HepG2 (cell line): ENCODE data around the gene ACACB. TPM values are rescaled to one million over a fixed set of nuclear protein-coding genes. Genes with fewer than 3 reads are reported as not detected.

Experiments
- ATAC-seq: fragments of 200-7000 bp; cut with Tn5 transposase; 3 replicates; pipeline ENCODE4 v1.9.1; 2020; ENCODE audit warnings: mild to moderate bottlenecking, moderate library complexity
- BruUV-seq: library from RNA; stranded (reverse); fragments of 400-500 nt; replicated peaks from 2 replicates; lab custom pipeline; 2021; lab: Mats Ljungman, UMichigan
- CTCF ChIA-PET: fragments of 300-600 bp; formaldehyde crosslinking; extraction: SDS; loops from one replicate; lab custom pipeline; 2021; ENCODE audit warnings: low total read pairs, inconsistent platforms, low intra/inter-chr PET ratio; lab: Yijun Ruan, JAX
- POLR2A ChIA-PET: fragments of 350-600 bp; sonication (Branson Sonifier 250); formaldehyde crosslinking; loops from one replicate; lab custom pipeline; 2020; ENCODE audit warnings: antibody characterized with exemption, inconsistent platforms; lab: Yijun Ruan, JAX
- DNase-seq: peaks from one replicate; pipeline ENCODE4 v3.0.0-alpha.2; 2015; ENCODE audit warnings: low spot score
- FAIRE-seq: peaks from 3 replicates; lab custom pipeline; 2011; peaks lifted over from hg19 to GRCh38; lab: Jason Lieb, UNC
- H2AFZ ChIP-seq: one replicate; pipeline ENCODE4 v1.6.1; 2011; ENCODE audit warnings: low read length, inconsistent platforms
- H3K27ac ChIP-seq: fragments of 300-600 bp; 3 replicates; pipeline ENCODE4 v1.8.0; 2011; ENCODE audit warnings: mixed run types, mild to moderate bottlenecking, mixed read lengths, low read length, inconsistent platforms; ENCODE audit not compliant: insufficient read depth; ENCODE audit errors: extremely low read length
- H3K27me3 ChIP-seq, 2 experiments: fragments of 200-600 bp in 1 of 2; 2 replicates in 1 of 2; 3 replicates in 1 of 2; pipeline versions ENCODE4 v1.6.0 to v1.8.0; 2011; ENCODE audit warnings: low read length in 2 of 2, mild to moderate bottlenecking in 2 of 2, moderate library complexity in 2 of 2, inconsistent platforms in 1 of 2; ENCODE audit not compliant: insufficient read depth in 2 of 2, control insufficient read depth in 1 of 2
- H3K36me3 ChIP-seq, 2 experiments: fragments of 200-600 bp in 1 of 2; replicated peaks in 1 of 2; 2 replicates in 1 of 2; 3 replicates in 1 of 2; pipeline versions ENCODE4 v1.5.1 to v1.8.0; 2011; ENCODE audit warnings: low read length in 2 of 2, inconsistent platforms in 1 of 2; ENCODE audit not compliant: insufficient read depth in 2 of 2, control insufficient read depth in 1 of 2
- H3K4me1 ChIP-seq: 2 replicates; pipeline ENCODE4 v1.5.1; 2012; ENCODE audit warnings: low read length, inconsistent platforms; ENCODE audit not compliant: insufficient read depth
- H3K4me2 ChIP-seq: 2 replicates; pipeline ENCODE4 v1.6.0; 2011; ENCODE audit warnings: low read depth, low read length, inconsistent platforms
- H3K4me3 ChIP-seq, 3 experiments: fragments of 200-600 bp in 1 of 3; sonication (generic), shearing (Covaris generic) in 1 of 3; replicated peaks in 1 of 3; 2 replicates each; pipeline ENCODE4 v1.5.1; 2011 to 2016; ENCODE audit warnings: low read length in 3 of 3, inconsistent platforms in 2 of 3, low read depth in 2 of 3, mild to moderate bottlenecking in 2 of 3, control low read depth in 1 of 3, mixed read lengths in 1 of 3; ENCODE audit not compliant: insufficient read depth in 1 of 3
- H3K79me2 ChIP-seq: one replicate; pipeline ENCODE4 v1.6.1; 2011; ENCODE audit warnings: low read length, inconsistent platforms; ENCODE audit not compliant: insufficient read depth
- H3K9ac ChIP-seq: 2 replicates; pipeline ENCODE4 v1.6.0; 2011; ENCODE audit warnings: mild to moderate bottlenecking, low read depth, low read length, inconsistent platforms; ENCODE audit not compliant: insufficient read depth
- H3K9me3 ChIP-seq: 2 replicates; pipeline ENCODE4 v1.5.1; 2012; ENCODE audit warnings: mild to moderate bottlenecking, low read length
- H4K20me1 ChIP-seq: 2 replicates; pipeline ENCODE4 v1.6.0; 2011; ENCODE audit warnings: inconsistent platforms, mild to moderate bottlenecking, low read length, moderate library complexity; ENCODE audit not compliant: insufficient read depth
- ATAD3A ChIP-seq: sonication (generic); formaldehyde crosslinking; IDR thresholded peaks from 2 replicates; pipeline ENCODE4 v1.4.0; 2020; ENCODE audit warnings: missing genetic modification reagents
- ETV6 ChIP-seq: sonication (generic); formaldehyde crosslinking; conservative IDR thresholded peaks from 2 replicates; pipeline ENCODE4 v1.4.0; 2020; ENCODE audit warnings: missing genetic modification reagents
- FOSL2 ChIP-seq: sonication (generic); formaldehyde crosslinking; IDR thresholded peaks from 2 replicates; pipeline ENCODE4 v1.4.0; 2020; ENCODE audit warnings: missing genetic modification reagents
- HNRNPLL ChIP-seq: fragments of 200-400 bp; formaldehyde crosslinking; IDR thresholded peaks from 2 replicates; pipeline ENCODE4 v1.6.1; 2017; ENCODE audit warnings: mild to moderate bottlenecking, low read depth, low read length; ENCODE audit not compliant: poor library complexity, severe bottlenecking
- KMT2B ChIP-seq: IDR thresholded peaks from 2 replicates; pipeline ENCODE4 v1.6.1; 2016; ENCODE audit warnings: missing genetic modification reagents, missing compliant biosample characterization
- MTA1 ChIP-seq: sonication (generic); formaldehyde crosslinking; IDR thresholded peaks from 2 replicates; pipeline ENCODE4 v1.4.0; 2020; ENCODE audit warnings: missing genetic modification reagents, mild to moderate bottlenecking, borderline replicate concordance
- TAF1 ChIP-seq: sonication (generic); formaldehyde crosslinking; IDR thresholded peaks from 2 replicates; pipeline ENCODE4 v1.4.0; 2020; ENCODE audit warnings: missing genetic modification reagents
- XRCC5 ChIP-seq: fragments of 200-400 bp; formaldehyde crosslinking; optimal IDR thresholded peaks from 2 replicates; pipeline ENCODE3; 2017; ENCODE audit warnings: mild to moderate bottlenecking, low read length
- ZNF556 ChIP-seq: sonication (generic); formaldehyde crosslinking; IDR thresholded peaks from 2 replicates; pipeline ENCODE4 v1.4.0; 2020; ENCODE audit warnings: mild to moderate bottlenecking, missing genetic modification reagents, borderline replicate concordance
- WGBS: methylation state at CpG from one replicate; pipeline ENCODE4 v1.1.6; 2017; ENCODE audit warnings: low lambda C conversion rate; 5-methylcytosine and 5-hydroxymethylcytosine counted together
- in situ Hi-C: cut with HindIII; loops from 2 replicates; pipeline ENCODE4 v1.10.0; 2017; ENCODE audit warnings: low pct_unique_long_range_greater_than_20kb; ENCODE audit not compliant: extremely low pct_ligation_motif_present
- intact Hi-C: fragments of 100-400 bp; cut with micrococcal nuclease; formaldehyde crosslinking; loops from one replicate; pipeline ENCODE4 v1.10.0; 2022; ENCODE audit not compliant: unreplicated experiment
- polyA plus RNA-seq, 8 experiments: library from polyadenylated mRNA; depleted of rRNA in 3 of 8; stranded (reverse) in 7 of 8; unstranded in 1 of 8; fragments of >200 nt; fragmentation: Illumina TruSeq in 4 of 8; extraction: Trizol in 4 of 8; gene quantifications; 2 replicates each; pipeline versions ENCODE4 v1.2.1 to v1.2.3, GENCODE V29; 2011 to 2016; ENCODE audit warnings: low read depth in 4 of 8, missing spikeins in 1 of 8, mixed read lengths in 1 of 8; ENCODE audit not compliant: insufficient read depth in 1 of 8
- total RNA-seq, 5 experiments: library from RNA; depleted of rRNA; stranded (reverse); fragments of >200 nt; fragmentation: Illumina TruSeq; extraction: Trizol; gene quantifications; 2 replicates each; pipeline ENCODE4 v1.2.3, GENCODE V29; 2016; ENCODE audit warnings: low read depth in 1 of 5
- TF ChIP-seq, protein P1 (sequence below): sonication (generic); formaldehyde crosslinking; IDR thresholded peaks from 2 replicates; pipeline ENCODE4 v1.4.0; 2020; ENCODE audit warnings: missing genetic modification reagents, mild to moderate bottlenecking, borderline replicate concordance
- TF ChIP-seq, protein P2 (sequence below): sonication (generic); formaldehyde crosslinking; IDR thresholded peaks from 2 replicates; pipeline ENCODE4 v1.4.0; 2020; ENCODE audit warnings: missing genetic modification reagents
- TF ChIP-seq, protein P3 (sequence below): sonication (generic); formaldehyde crosslinking; IDR thresholded peaks from 2 replicates; pipeline ENCODE4 v1.5.1; 2020; ENCODE audit warnings: mild to moderate bottlenecking, missing genetic modification reagents, moderate library complexity

The ACACB gene
- total and polyA plus RNA-seq, 2 of the 13 experiments (the other 11 are each of a cell fraction or from before 2014, with no cell fraction given) = 6.2 to 8.6 TPM

DNA sequence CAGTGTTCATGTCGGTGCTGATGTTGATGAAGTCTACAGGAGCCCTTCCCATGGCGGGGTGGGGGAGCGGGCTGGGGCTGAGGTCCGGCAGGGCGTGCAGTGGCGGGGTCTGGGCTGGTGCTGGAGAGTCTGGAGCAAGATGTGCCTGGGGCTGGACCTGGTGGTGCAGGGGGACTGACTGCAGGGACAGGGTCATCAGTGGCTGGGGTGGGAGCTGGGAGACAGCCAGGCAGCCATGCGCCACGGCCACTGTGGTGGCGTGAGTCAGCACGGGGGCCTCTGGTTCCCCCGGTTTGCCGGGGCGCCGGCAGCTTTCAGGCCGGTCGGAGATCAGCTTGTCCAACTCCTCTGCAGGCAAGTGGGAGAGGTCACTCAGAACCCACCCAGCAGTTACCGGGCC is 165.1 kb downstream of the ACACB start:
- POLR2A ChIA-PET = no interaction called here

More for the DNA sequence above, 165.1 kb downstream of the ACACB start:
- Histone ChIP-seq H3K4me1 (peaks cover 51% of the 10 kb centered on the region), H2AFZ (no peak overlapping the region), H3K79me2 (no peaks in the 10 kb centered on the region), H3K4me3 (peak overlapping the region in 1 of 3 experiments; percentile 18; a peak in 1 of 6 replicates), H3K27ac (no peak overlapping the region), H3K36me3 (no peaks in the 10 kb centered on the region), H3K27me3 (peaks cover 0 to 1% of the 10 kb centered on the region in 2 experiments; a peak in 1 of 5 replicates), H3K4me2 (peak overlapping the region; percentile 39), H3K9ac (no peak overlapping the region)
- FAIRE-seq (no peak), DNase-seq (no peak)
- WGBS = 40% methylated on average over 2 of the region's 17 CpGs
- in situ Hi-C loops = no loop called here
- BruUV-seq = no TSS peak
- TF ChIP-seq MTA1 = peak; percentile 55; the same call in 1 of the 2 replicates
- TF ChIP-seq TAF1 (CRISPR knock-in tag) = no peak
- TF ChIP-seq ATAD3A (CRISPR knock-in tag) = no peak
- TF ChIP-seq HNRNPLL = peak; percentile 20
- no peak for TF ChIP-seq ZNF556
- TF ChIP-seq, protein P1, sequence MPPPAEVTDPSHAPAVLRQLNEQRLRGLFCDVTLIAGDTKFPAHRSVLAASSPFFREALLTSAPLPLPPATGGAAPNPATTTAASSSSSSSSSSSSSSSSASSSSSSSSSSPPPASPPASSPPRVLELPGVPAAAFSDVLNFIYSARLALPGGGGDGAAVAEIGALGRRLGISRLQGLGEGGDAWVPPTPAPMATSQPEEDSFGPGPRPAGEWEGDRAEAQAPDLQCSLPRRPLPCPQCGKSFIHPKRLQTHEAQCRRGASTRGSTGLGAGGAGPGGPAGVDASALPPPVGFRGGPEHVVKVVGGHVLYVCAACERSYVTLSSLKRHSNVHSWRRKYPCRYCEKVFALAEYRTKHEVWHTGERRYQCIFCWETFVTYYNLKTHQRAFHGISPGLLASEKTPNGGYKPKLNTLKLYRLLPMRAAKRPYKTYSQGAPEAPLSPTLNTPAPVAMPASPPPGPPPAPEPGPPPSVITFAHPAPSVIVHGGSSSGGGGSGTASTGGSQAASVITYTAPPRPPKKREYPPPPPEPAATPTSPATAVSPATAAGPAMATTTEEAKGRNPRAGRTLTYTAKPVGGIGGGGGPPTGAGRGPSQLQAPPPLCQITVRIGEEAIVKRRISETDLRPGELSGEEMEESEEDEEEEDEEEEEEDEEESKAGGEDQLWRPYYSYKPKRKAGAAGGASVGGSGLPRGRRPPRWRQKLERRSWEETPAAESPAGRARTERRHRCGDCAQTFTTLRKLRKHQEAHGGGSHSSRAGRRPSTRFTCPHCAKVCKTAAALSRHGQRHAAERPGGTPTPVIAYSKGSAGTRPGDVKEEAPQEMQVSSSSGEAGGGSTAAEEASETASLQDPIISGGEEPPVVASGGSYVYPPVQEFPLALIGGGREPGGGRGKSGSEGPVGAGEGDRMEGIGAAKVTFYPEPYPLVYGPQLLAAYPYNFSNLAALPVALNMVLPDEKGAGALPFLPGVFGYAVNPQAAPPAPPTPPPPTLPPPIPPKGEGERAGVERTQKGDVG (CRISPR knock-in tag) = 0 out of 2 replicates have a peak, but pooled peaks have one; percentile 36
- no peak for TF ChIP-seq KMT2B (CRISPR knock-in tag)
- TF ChIP-seq ETV6 = no peak
- peak; percentile 25 for TF ChIP-seq XRCC5
- TF ChIP-seq, protein P2, sequence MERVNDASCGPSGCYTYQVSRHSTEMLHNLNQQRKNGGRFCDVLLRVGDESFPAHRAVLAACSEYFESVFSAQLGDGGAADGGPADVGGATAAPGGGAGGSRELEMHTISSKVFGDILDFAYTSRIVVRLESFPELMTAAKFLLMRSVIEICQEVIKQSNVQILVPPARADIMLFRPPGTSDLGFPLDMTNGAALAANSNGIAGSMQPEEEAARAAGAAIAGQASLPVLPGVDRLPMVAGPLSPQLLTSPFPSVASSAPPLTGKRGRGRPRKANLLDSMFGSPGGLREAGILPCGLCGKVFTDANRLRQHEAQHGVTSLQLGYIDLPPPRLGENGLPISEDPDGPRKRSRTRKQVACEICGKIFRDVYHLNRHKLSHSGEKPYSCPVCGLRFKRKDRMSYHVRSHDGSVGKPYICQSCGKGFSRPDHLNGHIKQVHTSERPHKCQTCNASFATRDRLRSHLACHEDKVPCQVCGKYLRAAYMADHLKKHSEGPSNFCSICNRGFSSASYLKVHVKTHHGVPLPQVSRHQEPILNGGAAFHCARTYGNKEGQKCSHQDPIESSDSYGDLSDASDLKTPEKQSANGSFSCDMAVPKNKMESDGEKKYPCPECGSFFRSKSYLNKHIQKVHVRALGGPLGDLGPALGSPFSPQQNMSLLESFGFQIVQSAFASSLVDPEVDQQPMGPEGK (CRISPR knock-in tag) = 0 out of 2 replicates have a peak, but pooled peaks have one; percentile 27
- TF ChIP-seq, protein P3, sequence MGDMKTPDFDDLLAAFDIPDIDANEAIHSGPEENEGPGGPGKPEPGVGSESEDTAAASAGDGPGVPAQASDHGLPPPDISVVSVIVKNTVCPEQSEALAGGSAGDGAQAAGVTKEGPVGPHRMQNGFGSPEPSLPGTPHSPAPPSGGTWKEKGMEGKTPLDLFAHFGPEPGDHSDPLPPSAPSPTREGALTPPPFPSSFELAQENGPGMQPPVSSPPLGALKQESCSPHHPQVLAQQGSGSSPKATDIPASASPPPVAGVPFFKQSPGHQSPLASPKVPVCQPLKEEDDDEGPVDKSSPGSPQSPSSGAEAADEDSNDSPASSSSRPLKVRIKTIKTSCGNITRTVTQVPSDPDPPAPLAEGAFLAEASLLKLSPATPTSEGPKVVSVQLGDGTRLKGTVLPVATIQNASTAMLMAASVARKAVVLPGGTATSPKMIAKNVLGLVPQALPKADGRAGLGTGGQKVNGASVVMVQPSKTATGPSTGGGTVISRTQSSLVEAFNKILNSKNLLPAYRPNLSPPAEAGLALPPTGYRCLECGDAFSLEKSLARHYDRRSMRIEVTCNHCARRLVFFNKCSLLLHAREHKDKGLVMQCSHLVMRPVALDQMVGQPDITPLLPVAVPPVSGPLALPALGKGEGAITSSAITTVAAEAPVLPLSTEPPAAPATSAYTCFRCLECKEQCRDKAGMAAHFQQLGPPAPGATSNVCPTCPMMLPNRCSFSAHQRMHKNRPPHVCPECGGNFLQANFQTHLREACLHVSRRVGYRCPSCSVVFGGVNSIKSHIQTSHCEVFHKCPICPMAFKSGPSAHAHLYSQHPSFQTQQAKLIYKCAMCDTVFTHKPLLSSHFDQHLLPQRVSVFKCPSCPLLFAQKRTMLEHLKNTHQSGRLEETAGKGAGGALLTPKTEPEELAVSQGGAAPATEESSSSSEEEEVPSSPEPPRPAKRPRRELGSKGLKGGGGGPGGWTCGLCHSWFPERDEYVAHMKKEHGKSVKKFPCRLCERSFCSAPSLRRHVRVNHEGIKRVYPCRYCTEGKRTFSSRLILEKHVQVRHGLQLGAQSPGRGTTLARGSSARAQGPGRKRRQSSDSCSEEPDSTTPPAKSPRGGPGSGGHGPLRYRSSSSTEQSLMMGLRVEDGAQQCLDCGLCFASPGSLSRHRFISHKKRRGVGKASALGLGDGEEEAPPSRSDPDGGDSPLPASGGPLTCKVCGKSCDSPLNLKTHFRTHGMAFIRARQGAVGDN (CRISPR knock-in tag) = peak; percentile 48
- 0 out of 2 replicates have a peak, but pooled peaks have one; percentile 44 for TF ChIP-seq FOSL2 (CRISPR knock-in tag)
- TF ChIP-seq, all 625 proteins: peak for 7
- no peaks in the 10 kb centered on the region for H3K9me3 ChIP-seq
- no peaks in the 10 kb centered on the region for H4K20me1 ChIP-seq
- peak; percentile 17 for ATAC-seq
- CTCF ChIA-PET = no interaction called here
- intact Hi-C loops = no loop called here
